ENCODE measurements around the gene NRG2. TPM values are rescaled to one million over a fixed set of nuclear protein-coding genes. Genes with fewer than 3 reads are reported as not detected.

NRG2 gene
- total RNA-seq, 4 donors from 2014 or later: 1.1 to 2.9 (median 1.8) TPM

DNA sequence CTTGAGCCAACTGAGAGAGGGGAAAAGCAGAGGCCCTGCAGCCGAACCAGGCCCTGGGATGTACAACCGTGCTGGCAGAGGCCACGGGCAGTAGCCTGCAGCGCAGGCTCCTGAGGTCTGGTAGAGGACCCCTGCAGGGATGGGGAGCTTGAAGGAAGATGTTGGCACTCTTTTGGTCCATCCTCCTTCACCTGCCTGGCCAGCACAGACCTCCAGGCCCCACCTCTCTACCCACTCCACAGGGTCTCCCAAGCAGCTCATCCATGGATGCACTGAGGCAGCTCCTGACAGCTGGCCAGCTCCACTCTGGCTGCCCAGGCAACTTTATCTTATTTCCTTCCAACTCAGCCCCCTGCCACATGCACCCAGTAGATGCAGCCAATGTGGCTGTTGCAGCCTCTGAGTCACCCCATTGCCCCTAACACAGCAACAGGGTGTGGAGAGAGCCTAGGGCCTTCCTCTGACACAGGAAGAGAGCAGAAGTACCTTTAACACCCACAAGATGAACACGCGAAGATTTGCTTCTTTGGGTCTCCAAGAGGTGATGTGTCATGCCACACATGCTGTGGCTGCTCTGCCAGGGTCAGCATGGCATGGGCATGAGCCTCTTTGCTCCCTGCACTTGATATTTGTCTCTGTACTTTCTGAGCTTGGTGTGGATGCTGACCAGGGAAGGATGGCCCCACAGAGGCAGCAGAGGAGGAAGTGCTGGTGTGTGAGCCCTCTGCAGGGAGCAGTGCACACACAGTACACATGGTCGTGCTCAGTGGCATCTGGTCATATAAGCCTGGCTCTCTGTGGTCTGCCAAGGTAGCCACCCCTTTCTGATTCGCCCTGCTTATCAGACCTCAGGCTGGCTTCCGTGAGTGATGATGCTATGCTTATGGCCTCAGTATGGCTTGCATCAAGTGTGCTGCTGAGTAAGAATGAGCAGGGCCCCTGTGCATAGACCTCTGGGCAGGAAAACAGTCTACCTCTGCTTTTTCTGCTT lies 117.2 kb downstream of the NRG2 start:
- Histone ChIP-seq H3K4me1 (no peaks in the 10 kb centered on the region), H3K27me3 (no peaks in the 10 kb centered on the region), H3K27ac (no peak overlapping the region), H3K36me3 (no peaks in the 10 kb centered on the region), H3K4me3 (replicated peaks in 1 of 3) (no peak overlapping the region), H3K9me3 (no peaks in the 10 kb centered on the region)
- no peak for TF ChIP-seq POLR2A (IDR thresholded peaks at IDR 0.05)
- TF ChIP-seq, protein P1, sequence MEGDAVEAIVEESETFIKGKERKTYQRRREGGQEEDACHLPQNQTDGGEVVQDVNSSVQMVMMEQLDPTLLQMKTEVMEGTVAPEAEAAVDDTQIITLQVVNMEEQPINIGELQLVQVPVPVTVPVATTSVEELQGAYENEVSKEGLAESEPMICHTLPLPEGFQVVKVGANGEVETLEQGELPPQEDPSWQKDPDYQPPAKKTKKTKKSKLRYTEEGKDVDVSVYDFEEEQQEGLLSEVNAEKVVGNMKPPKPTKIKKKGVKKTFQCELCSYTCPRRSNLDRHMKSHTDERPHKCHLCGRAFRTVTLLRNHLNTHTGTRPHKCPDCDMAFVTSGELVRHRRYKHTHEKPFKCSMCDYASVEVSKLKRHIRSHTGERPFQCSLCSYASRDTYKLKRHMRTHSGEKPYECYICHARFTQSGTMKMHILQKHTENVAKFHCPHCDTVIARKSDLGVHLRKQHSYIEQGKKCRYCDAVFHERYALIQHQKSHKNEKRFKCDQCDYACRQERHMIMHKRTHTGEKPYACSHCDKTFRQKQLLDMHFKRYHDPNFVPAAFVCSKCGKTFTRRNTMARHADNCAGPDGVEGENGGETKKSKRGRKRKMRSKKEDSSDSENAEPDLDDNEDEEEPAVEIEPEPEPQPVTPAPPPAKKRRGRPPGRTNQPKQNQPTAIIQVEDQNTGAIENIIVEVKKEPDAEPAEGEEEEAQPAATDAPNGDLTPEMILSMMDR (IDR thresholded peaks at IDR 0.05): no peak
- 86 to 90% methylated on average over 8 to 9 of the region's 9 CpGs for WGBS, 2 donors
- no peak for DNase-seq
- intact Hi-C loops (cut with DNase I): no loop called here

DNA sequence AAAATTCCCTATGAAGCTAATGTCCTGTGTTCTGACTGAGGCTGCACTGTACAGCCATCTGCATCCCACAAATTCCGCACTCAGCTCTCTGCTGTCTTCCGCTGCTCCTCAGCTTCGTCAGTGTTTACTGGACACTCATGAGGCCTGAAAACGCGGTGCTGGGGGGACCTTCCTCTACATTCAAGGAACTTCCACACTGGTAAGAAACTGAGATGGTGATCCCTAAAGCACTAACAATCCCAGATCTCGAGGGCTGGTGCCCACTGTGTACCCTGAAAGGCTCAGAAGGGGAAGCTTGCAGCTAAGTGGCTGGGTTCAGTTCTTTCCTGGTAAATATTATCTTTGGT lies 117.9 kb downstream of the NRG2 start:
- Histone ChIP-seq H3K27me3 (no peaks in the 10 kb centered on the region), H3K4me1 (no peaks in the 10 kb centered on the region), H3K36me3 (no peaks in the 10 kb centered on the region), H3K9me3 (no peaks in the 10 kb centered on the region), H3K4me3 (replicated peaks in 1 of 3) (no peak overlapping the region), H3K27ac (no peak overlapping the region)
- WGBS, 2 donors: 85 to 90% methylated on average over 6 of the region's 6 CpGs
- TF ChIP-seq, protein P1 (IDR thresholded peaks at IDR 0.05): no peak
- no peak for TF ChIP-seq POLR2A (IDR thresholded peaks at IDR 0.05)
- intact Hi-C loops (cut with DNase I): no loop called here
- no peak for DNase-seq

DNA sequence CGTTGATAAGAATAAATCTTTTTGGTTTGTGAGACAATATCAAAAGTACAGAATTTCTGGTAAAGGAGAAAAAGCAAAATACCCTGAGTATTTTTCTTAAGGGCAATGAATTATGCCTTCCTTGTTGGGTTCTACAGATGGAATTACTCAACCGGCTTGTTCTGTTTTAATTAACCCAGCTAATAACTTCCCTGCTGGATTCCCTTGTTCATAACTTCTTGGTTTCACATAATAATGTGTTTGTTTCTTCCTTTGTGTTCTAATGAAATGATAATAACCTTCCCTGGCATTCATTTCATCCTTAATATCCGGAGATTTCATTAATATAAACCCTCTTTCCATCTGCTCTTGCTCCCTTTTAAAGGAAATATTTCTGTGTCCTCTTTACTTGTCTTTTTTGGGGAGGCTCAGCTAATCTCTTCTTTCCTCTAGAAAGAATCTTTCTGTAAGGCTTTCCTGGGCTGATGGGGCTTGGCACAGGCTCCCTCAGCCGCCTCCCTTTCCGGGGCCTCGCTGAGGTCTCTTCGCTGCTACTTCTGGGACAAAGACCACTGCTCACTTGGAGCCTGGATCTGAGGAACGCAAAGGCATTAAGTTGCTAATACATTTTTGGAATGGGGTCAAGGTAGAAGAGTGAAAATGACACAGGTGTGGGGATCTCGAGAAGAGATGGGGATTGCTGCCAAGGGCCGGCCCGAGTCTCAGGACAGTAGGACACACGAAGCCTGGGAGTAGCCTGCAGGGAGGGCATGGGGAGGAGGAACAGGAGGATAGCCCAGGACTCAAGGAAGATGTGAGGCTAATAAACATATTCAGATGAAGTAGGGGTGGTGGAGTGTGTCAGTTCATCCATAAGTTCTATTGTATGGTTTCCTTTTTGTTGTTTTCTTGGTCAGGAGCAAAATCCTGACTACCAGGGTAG lies 118.5 kb downstream of the NRG2 start:
- TF ChIP-seq, protein P1 (IDR thresholded peaks at IDR 0.05): no peak
- 75 to 81% methylated on average over 12 of the region's 12 CpGs for WGBS, 2 donors
- DNase-seq: no peak

DNA sequence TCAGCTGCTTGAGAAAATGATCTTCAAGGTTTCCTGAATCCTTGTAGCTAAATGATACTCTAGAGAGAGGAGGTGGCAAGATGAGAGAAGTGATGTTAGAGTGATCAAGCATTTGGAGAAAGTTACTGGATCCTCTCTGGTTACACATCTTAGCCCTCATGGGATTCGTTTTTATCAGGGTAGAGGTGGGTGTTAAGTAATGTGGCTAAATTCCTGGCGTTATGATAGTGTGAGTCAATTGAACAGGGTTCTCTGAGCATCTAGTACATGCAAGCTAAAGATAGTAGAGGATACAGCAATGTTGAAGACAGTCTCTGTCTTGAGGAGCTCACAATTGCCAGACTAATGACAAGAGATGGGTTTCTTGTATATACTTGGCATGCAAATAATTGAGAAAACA lies 123.8 kb downstream of the NRG2 start:
- H3K9me3 ChIP-seq: no peaks in the 10 kb centered on the region
- H3K27me3 ChIP-seq: no peaks in the 10 kb centered on the region
- H3K4me3 ChIP-seq (replicated peaks in 1 of 3): no peak overlapping the region
- H3K36me3 ChIP-seq: no peaks in the 10 kb centered on the region
- no peak for TF ChIP-seq POLR2A (IDR thresholded peaks at IDR 0.05)
- TF ChIP-seq, protein P1 (IDR thresholded peaks at IDR 0.05): no peak
- no peak for DNase-seq
- no peaks in the 10 kb centered on the region for H3K4me1 ChIP-seq
- H3K27ac ChIP-seq: no peak overlapping the region
- intact Hi-C loops (cut with DNase I): no loop called here
- 64 to 78% methylated on average over 2 of the region's 2 CpGs for WGBS, 2 donors

More for the DNA sequence above, 118.5 kb downstream of the NRG2 start:
- Histone ChIP-seq H3K27me3 (no peaks in the 10 kb centered on the region), H3K4me3 (replicated peaks in 1 of 3) (no peak overlapping the region), H3K4me1 (no peaks in the 10 kb centered on the region), H3K27ac (no peak overlapping the region), H3K36me3 (no peaks in the 10 kb centered on the region), H3K9me3 (no peaks in the 10 kb centered on the region)
- intact Hi-C loops (cut with DNase I): no loop called here

Data from thyroid gland (tissue), 4 donors.